ENCODE results near the gene SLC19A2. TPM values are rescaled to one million over a fixed set of nuclear protein-coding genes. Genes with fewer than 3 reads are reported as not detected.

The SLC19A2 gene
- polyA plus RNA-seq, 1 donor (not counting 4 experiments of a cell fraction or from before 2014, with no cell fraction given), result 11.9 TPM

DNA sequence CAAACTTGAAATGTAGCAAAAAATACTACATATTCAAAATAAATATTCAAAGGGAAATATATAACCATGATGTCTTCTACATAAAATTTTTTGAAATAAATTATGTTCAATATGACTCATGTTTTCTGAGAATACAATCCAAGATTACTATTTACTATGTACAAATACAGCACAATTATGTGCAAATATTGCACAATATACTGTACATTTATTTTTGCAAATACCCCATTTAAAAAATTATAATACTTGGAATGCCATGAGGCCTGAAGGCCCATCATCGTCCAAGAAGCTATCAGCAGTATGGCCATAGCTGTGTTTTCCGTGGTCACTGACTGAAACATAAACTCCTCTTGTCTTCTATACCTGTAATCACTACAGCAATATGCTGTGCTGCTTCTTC, 70.8 kb downstream of the SLC19A2 start:
- TF ChIP-seq EZH2 (IDR thresholded peaks at IDR 0.05; ENCODE audit: low read length), result no peak
- TF ChIP-seq, protein P1, sequence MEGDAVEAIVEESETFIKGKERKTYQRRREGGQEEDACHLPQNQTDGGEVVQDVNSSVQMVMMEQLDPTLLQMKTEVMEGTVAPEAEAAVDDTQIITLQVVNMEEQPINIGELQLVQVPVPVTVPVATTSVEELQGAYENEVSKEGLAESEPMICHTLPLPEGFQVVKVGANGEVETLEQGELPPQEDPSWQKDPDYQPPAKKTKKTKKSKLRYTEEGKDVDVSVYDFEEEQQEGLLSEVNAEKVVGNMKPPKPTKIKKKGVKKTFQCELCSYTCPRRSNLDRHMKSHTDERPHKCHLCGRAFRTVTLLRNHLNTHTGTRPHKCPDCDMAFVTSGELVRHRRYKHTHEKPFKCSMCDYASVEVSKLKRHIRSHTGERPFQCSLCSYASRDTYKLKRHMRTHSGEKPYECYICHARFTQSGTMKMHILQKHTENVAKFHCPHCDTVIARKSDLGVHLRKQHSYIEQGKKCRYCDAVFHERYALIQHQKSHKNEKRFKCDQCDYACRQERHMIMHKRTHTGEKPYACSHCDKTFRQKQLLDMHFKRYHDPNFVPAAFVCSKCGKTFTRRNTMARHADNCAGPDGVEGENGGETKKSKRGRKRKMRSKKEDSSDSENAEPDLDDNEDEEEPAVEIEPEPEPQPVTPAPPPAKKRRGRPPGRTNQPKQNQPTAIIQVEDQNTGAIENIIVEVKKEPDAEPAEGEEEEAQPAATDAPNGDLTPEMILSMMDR (optimal IDR thresholded peaks at IDR 0.05 in 1 of 3, IDR thresholded peaks at IDR 0.05 in 1 of 3, conservative IDR thresholded peaks at IDR 0.05 in 1 of 3; ENCODE audit: extremely low read depth in 1 of 3, insufficient read depth in 2 of 3, low read length in 3 of 3), result no peak
- H2AFZ ChIP-seq (ENCODE audit: control insufficient read depth, low read length), result no peak overlapping the region
- no peaks in the 10 kb centered on the region for H3K79me2 ChIP-seq (ENCODE audit: control insufficient read depth, insufficient read depth, low read length)
- no peak for FAIRE-seq
- dilution Hi-C loops (cut with MboI; ENCODE audit: extremely low pct_ligation_motif_present, low sequenced_read_pairs), result no loop called here
- DNase-seq (ENCODE audit: low read depth, low spot score), result no peak
- H3K4me3 ChIP-seq (ENCODE audit: control insufficient read depth in 2 of 3, extremely low read depth in 1 of 3, insufficient read depth in 2 of 3, low read depth in 1 of 3, low read length in 3 of 3), result no peak overlapping the region
- no peaks in the 10 kb centered on the region for H3K27me3 ChIP-seq (ENCODE audit: control insufficient read depth, extremely low read depth, insufficient read depth, low read length)
- no peaks in the 10 kb centered on the region for H3K4me1 ChIP-seq (ENCODE audit: control insufficient read depth, extremely low read depth, insufficient read depth, low read length)
- no peak overlapping the region for H3K27ac ChIP-seq (ENCODE audit: control insufficient read depth, insufficient read depth, low read length)
- H3K9me1 ChIP-seq (ENCODE audit: control insufficient read depth, extremely low read depth, insufficient read depth, low read length), result no peaks in the 10 kb centered on the region
- H4K20me1 ChIP-seq (ENCODE audit: control insufficient read depth, extremely low read depth, insufficient read depth, low read length), result no peaks in the 10 kb centered on the region
- no peak overlapping the region for H3K4me2 ChIP-seq (ENCODE audit: control insufficient read depth, extremely low read depth, insufficient read depth, low read depth, low read length)
- no peak overlapping the region for H3K9ac ChIP-seq (ENCODE audit: control insufficient read depth, extremely low read depth, insufficient read depth, low read length)
- H3K36me3 ChIP-seq (ENCODE audit: control insufficient read depth in 2 of 2, extremely low read depth in 1 of 2, insufficient read depth in 2 of 2, low read length in 2 of 2), result no peaks in the 10 kb centered on the region
- no peaks in the 10 kb centered on the region for H3K9me3 ChIP-seq (ENCODE audit: control insufficient read depth, low read depth, low read length)

Small RNAs within 50 kb of the gene (small RNA-seq; reads per million reads assigned to genes)
- 0 reads per million in 3 experiments for gene AL021068.2 (ENCODE audit: insufficient read length in 3 of 3, low read depth in 3 of 3, low replicate concordance in 1 of 3)

Other genes with a start within 250 kb of the SLC19A2 start
- gene NME7, start 118.1 kb downstream of the SLC19A2 start, polyA plus RNA-seq, result 22.3 to 52.9 TPM (median 26.8 TPM) in 3 replicates
- 31.2 to 50.9 TPM (median 35.4 TPM) in 3 replicates for gene BLZF1, start 117.7 kb downstream of the SLC19A2 start, polyA plus RNA-seq
- gene CCDC181, start 58.5 kb downstream of the SLC19A2 start, polyA plus RNA-seq, result not detected in 3 replicates
- 0.01 TPM in 1 of 3 replicates, not detected in the others for gene F5, start 100.5 kb upstream of the SLC19A2 start, polyA plus RNA-seq
- gene SELP, start 144.2 kb upstream of the SLC19A2 start, polyA plus RNA-seq, result 0.09 TPM in 1 of 3 replicates, not detected in the others
- 0.03 to 0.08 TPM in 2 of 3 replicates, not detected in the other for gene SELL, start 225.7 kb upstream of the SLC19A2 start, polyA plus RNA-seq
- gene SELE, start 248.1 kb upstream of the SLC19A2 start, polyA plus RNA-seq, result not detected in 3 replicates

Data from keratinocyte (primary cell).